Transverse colon (tissue), 4 donors: ENCODE results near the gene MRNIP. TPM values are rescaled to one million over a fixed set of nuclear protein-coding genes. Genes with fewer than 3 reads are reported as not detected.
A peak's percentile ranks its signal among the peaks of the same experiment; 100 is the strongest.

ENCODE experiments used
- DNase-seq: peaks from one replicate; pipeline ENCODE4 v3.0.0-alpha.2; 2019
- H3K27ac ChIP-seq, 4 donors: fragments of 200-600 bp; sonication (generic); 2 replicates each; pipeline ENCODE4 v1.5.1; 2016 to 2018; ENCODE audit warnings: inconsistent platforms in 4 of 4
- H3K27me3 ChIP-seq: fragments of 200-600 bp; sonication (generic); 2 replicates; pipeline ENCODE4 v1.5.1; 2017; ENCODE audit warnings: inconsistent platforms
- H3K36me3 ChIP-seq, 4 donors: fragments of 200-600 bp; sonication (generic); 2 replicates each; pipeline ENCODE4 v1.5.1; 2017 to 2019; ENCODE audit warnings: inconsistent platforms in 4 of 4
- H3K4me1 ChIP-seq, 4 donors: fragments of 200-600 bp; sonication (generic); 2 replicates each; pipeline ENCODE4 v1.5.1; 2017 to 2020; ENCODE audit warnings: inconsistent platforms in 4 of 4
- H3K4me3 ChIP-seq, 4 donors: fragments of 200-600 bp; sonication (generic); 1 replicate in 1 of 4; 2 replicates in 3 of 4; pipeline versions ENCODE4 v1.5.1 to v1.6.1; 2017 to 2019; ENCODE audit warnings: inconsistent platforms in 4 of 4
- H3K9me3 ChIP-seq, 2 donors: fragments of 200-600 bp; sonication (generic); 2 replicates each; pipeline ENCODE4 v1.5.1; 2017 to 2019; ENCODE audit warnings: inconsistent platforms in 2 of 2
- CTCF ChIP-seq, 5 experiments: fragments of 200-600 bp in 3 of 5; fragments of 450-650 bp in 2 of 5; sonication (generic) in 3 of 5; IDR thresholded peaks; 1 replicate in 2 of 5; 2 replicates in 3 of 5; pipeline ENCODE4 v1.5.1; 2016 to 2017; ENCODE audit warnings: antibody characterized with exemption in 5 of 5, inconsistent platforms in 3 of 5, mild to moderate bottlenecking in 2 of 5, moderate library complexity in 1 of 5
- EP300 ChIP-seq: sonication (generic); formaldehyde crosslinking; IDR thresholded peaks from one replicate; pipeline ENCODE4 v1.6.1; 2017; ENCODE audit warnings: antibody characterized with exemption, low read depth
- POLR2A ChIP-seq: fragments of 450-650 bp; IDR thresholded peaks from one replicate; pipeline ENCODE4 v1.6.1; 2016; ENCODE audit warnings: antibody characterized with exemption, mild to moderate bottlenecking, moderate library complexity
- POLR2AphosphoS5 ChIP-seq, 3 donors: sonication (generic); formaldehyde crosslinking; IDR thresholded peaks; one replicate each; pipeline ENCODE4 v1.6.1; 2016; ENCODE audit warnings: antibody characterized with exemption in 3 of 3
- WGBS, 2 donors: methylation state at CpG; one replicate each; pipeline ENCODE4 v1.1.5; 2018; ENCODE audit warnings: low coverage in 1 of 2; 5-methylcytosine and 5-hydroxymethylcytosine counted together
- in situ Hi-C, 4 donors: fragments of 200-750 bp; cut with MboI; loops; one replicate each; pipeline versions ENCODE4 v1.15.0 to v1.15.1; 2017; ENCODE audit warnings: low sequenced_read_pairs in 3 of 4, low pct_ligation_motif_present in 1 of 4, low pct_unique_long_range_greater_than_20kb in 1 of 4
- intact Hi-C: fragments of 100-400 bp; cut with DNase I; formaldehyde crosslinking; loops from one replicate; pipeline ENCODE4 v1.15.1; 2023; ENCODE audit warnings: low total_unique reads
- total RNA-seq, 4 donors: library from RNA; depleted of rRNA; stranded (reverse); fragments of >200 nt; gene quantifications; one replicate each; pipeline ENCODE4 v1.1.0, GENCODE V29; 2016

The MRNIP gene
- total RNA-seq, 4 donors from 2014 or later: 24.7 to 124 (median 42.9) TPM

DNA sequence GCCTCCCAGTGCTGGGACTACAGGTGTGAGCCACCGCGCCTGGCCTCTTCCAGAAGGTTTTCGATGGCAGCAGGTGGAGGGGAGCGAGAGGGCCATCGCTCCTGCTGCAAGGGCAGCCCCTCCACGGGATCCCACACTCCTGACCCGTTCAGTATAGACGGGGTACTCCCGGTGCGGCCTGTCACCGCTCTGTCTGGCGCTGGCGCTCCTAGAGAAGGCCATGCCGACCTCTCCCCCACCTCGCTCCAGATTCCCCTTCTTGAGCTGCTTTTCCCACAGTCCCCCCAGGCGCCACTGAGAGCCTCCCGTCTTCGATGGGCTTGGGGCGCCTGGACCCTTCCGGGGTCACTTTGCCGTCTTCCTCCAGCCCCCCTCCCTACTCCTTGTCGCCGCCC lies 42.2 kb downstream of the MRNIP start:
- no peak for DNase-seq
- Histone ChIP-seq H3K36me3 (no peaks in the 10 kb centered on the region), H3K27ac (peak overlapping the region; percentile 99 to 100 (median 100)), H3K4me3 (peak overlapping the region in 3 of 4 donors; percentile 35 to 59 (median 52)), H3K27me3 (no peaks in the 10 kb centered on the region), H3K4me1 (peaks cover 22 to 41% (median 39%) of the 10 kb centered on the region in 4 donors), H3K9me3 (no peaks in the 10 kb centered on the region)
- TF ChIP-seq CTCF (IDR thresholded peaks at IDR 0.05): no peak
- TF ChIP-seq EP300: no peak
- TF ChIP-seq POLR2A: no peak
- no peak for TF ChIP-seq POLR2AphosphoS5 (IDR thresholded peaks at IDR 0.05)
- in situ Hi-C loops: no loop called here
- WGBS, 2 donors: 79% methylated on average over 23 of the region's 23 CpGs; no CpG with 5 or more reads in 1 of the 2 donors
- intact Hi-C loops: no loop called here

DNA sequence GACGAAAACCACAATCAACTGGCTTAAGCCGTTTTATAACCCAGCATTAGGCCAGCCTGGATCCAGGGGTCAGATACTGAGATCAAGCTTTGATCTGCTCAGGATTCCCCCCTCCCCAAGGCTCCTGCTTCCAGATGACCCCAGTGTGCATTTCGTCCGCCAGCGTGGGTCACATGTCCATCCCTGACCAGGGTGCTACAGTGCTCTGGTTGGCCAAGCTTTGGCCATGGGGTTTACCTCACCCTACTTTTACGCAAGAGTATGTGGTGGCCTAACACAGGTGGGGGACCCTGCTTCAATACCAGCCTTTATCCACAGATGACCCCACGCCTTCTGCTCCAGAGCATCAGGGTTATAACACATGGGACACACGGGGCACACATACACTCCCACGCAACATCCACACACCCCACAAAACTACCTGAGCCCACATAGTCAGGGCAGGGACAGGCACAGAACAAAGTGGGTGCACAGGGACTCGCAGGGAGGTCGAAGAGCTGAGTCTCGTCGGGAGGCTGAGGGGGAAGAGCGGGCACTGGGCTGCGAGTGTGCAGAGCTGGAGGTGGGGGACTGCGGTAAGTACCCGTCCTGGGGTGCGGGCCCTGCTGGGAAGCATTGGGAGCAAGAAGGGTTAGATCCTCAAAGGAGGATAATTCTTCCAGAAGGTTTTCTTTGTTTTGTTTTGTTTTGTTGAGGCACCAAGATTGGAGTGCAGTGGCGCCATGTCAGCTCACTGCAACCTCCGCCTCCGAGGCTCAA lies 42.9 kb downstream of the MRNIP start:
- intact Hi-C loops: no loop called here
- DNase-seq: no peak
- in situ Hi-C loops: no loop called here
- no peak overlapping the region for H3K27ac ChIP-seq
- H3K36me3 ChIP-seq: no peaks in the 10 kb centered on the region
- no peaks in the 10 kb centered on the region for H3K27me3 ChIP-seq
- H3K4me3 ChIP-seq: no peak overlapping the region
- no peak for TF ChIP-seq POLR2AphosphoS5 (IDR thresholded peaks at IDR 0.05)
- no peak for TF ChIP-seq EP300
- TF ChIP-seq POLR2A: no peak
- TF ChIP-seq CTCF (IDR thresholded peaks at IDR 0.05): no peak
- no peaks in the 10 kb centered on the region for H3K9me3 ChIP-seq
- 96% methylated on average over 21 of the region's 21 CpGs; no CpG with 5 or more reads in 1 of the 2 donors for WGBS, 2 donors
- peaks cover 22 to 41% (median 39%) of the 10 kb centered on the region in 4 donors for H3K4me1 ChIP-seq

GRCh38 chr5:179814090-179814489 lies 44.5 kb downstream of the MRNIP start:
- WGBS, 2 donors: 50 to 86% methylated on average over 1 to 3 of the region's 3 CpGs
- H3K9me3 ChIP-seq: no peaks in the 10 kb centered on the region
- H3K27ac ChIP-seq: no peak overlapping the region
- no peaks in the 10 kb centered on the region for H3K36me3 ChIP-seq
- no peak for DNase-seq
- H3K4me1 ChIP-seq: peaks cover 10 to 27% (median 26%) of the 10 kb centered on the region in 4 donors
- H3K27me3 ChIP-seq: no peaks in the 10 kb centered on the region
- intact Hi-C loops (no loop called here), in situ Hi-C loops (no loop called here)
- TF ChIP-seq CTCF (IDR thresholded peaks at IDR 0.05) (no peak), EP300 (no peak), POLR2A (no peak), POLR2AphosphoS5 (IDR thresholded peaks at IDR 0.05) (no peak)
- no peak overlapping the region for H3K4me3 ChIP-seq

- WGBS, 2 donors: 95 to 100% methylated on average over 2 to 5 of the region's 5 CpGs
- H3K9me3 ChIP-seq: no peaks in the 10 kb centered on the region
- intact Hi-C loops: no loop called here
- H3K4me1 ChIP-seq: peaks cover 6 to 24% (median 20%) of the 10 kb centered on the region in 4 donors
- DNase-seq: no peak
- in situ Hi-C loops: no loop called here
- no peaks in the 10 kb centered on the region for H3K36me3 ChIP-seq
- TF ChIP-seq EP300 (no peak), POLR2A (no peak), POLR2AphosphoS5 (IDR thresholded peaks at IDR 0.05) (no peak), CTCF (IDR thresholded peaks at IDR 0.05) (no peak)
- no peaks in the 10 kb centered on the region for H3K27me3 ChIP-seq
- H3K4me3 ChIP-seq: no peak overlapping the region
- no peak overlapping the region for H3K27ac ChIP-seq
These were observed 45.5 kb downstream of the MRNIP start for GRCh38 chr5:179812997-179813607.
